NCI-H146 treated with DMSO at 0.1 percent for 48 hours (cell line): ENCODE data around the gene GLI1.

Source experiments
- DNase-seq: peaks from one replicate; lab custom pipeline; 2025; ENCODE audit not compliant: unreplicated experiment; lab: John Stamatoyannopoulos, UW

GLI1 gene

GRCh38 chr12:57460841-57461275 lies 1.3 kb downstream of the GLI1 start:
- DNase-seq: no peak

GRCh38 chr12:57461276-57461916 lies 1.8 kb downstream of the GLI1 start:
- DNase-seq: no peak

DNA sequence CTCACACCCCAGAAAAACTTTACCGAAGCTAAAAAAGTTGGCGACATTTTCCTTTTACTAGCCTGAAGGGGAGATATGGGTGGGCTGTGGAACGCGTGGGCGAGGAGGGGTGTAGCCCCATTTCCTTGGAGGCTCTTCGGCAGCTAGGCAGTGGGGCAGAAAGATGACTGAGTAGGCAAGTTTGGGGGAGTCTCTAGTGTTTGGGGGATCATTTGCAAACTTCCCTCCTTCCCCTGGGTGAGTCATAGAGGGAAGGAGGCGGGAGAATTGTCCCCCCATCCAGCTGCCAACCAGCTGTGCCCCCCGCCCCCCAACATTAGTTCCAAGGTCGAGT lies 2.3 kb downstream of the GLI1 start:
- no peak for DNase-seq

GRCh38 chr12:57462251-57462911 lies 2.8 kb downstream of the GLI1 start:
- DNase-seq: peak; percentile 89

GRCh38 chr12:57462912-57463253 lies 3.3 kb downstream of the GLI1 start:
- DNase-seq: no peak

- DNase-seq: no peak
These were observed 5.0 kb downstream of the GLI1 start for GRCh38 chr12:57464569-57464968.

DNA sequence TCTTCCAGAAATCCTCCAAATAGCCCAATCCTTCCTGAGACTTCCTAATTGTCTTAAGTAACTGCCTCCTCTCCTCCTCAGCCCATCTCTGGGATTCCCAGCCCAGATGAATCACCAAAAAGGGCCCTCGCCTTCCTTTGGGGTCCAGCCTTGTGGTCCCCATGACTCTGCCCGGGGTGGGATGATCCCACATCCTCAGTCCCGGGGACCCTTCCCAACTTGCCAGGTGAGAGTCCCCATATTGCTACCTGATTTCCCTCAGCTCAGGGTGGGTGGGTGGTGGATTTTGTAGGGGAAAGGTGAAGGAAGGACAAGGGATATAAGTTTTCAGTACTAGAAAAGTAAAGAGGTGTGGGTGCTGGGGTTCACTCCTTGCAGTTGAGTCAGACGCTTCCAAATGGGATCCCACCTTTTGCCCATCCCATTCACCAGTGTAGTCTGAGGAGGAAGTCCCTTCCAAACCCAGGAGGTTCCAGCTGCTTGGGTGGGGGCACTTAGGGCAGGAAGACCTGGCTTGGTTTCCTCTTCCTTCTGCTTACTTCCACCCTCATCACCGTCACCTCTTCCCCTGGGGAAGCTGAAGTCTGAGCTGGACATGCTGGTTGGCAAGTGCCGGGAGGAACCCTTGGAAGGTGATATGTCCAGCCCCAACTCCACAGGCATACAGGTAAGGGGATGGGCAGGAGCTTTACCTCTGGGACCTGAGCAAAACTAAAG lies 5.6 kb downstream of the GLI1 start:
- no peak for DNase-seq

DNA sequence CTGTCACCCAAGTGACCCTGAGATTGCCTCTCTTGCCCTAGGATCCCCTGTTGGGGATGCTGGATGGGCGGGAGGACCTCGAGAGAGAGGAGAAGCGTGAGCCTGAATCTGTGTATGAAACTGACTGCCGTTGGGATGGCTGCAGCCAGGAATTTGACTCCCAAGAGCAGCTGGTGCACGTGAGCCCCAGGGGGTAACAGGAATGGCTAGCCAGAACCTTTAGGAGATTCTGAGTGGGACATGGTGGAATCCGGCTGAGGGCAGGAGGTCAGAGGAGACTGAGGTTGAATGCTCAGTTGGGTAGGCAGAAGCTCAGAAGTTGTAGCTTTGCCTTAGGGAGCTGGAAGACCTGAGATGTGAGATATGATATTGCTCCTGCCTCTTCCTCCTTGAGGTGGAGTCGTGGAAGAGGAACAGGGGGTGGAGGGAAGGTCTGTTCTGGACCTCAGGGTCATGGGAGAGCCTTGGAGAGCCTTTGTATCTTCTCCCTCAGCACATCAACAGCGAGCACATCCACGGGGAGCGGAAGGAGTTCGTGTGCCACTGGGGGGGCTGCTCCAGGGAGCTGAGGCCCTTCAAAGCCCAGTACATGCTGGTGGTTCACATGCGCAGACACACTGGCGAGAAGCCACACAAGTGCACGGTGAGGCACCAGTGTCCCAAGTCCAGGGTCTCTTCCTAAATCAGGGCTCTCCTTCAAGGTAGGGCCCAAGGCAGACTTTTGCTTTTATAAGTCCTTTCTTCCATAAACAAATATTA lies 6.3 kb downstream of the GLI1 start:
- DNase-seq: no peak

DNA sequence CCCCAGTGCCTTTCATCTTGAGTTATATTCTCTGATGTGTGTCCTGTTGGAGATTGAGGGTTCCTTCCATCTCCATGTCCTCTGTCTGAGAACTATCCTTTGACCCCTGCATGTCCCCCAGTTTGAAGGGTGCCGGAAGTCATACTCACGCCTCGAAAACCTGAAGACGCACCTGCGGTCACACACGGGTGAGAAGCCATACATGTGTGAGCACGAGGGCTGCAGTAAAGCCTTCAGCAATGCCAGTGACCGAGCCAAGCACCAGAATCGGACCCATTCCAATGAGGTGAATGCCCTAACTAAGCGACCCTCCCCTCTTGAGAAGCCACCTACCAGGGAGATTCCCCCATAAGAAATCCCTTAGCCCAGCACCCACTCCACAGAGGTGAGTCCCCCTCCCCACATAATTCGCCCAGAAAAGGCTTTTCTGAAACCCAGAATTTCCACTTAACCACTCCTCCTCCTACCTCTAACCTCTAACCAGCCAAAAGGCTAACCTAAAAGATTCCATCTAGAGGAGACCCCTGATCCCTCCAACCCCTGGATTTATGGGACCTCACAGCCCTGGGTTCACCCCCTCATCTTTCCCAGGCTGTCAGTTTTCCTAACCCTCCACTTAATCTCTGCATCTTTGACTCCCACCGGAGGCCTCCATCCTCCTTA lies 7.8 kb downstream of the GLI1 start:
- DNase-seq: no peak

GRCh38 chr12:57467915-57468314 lies 8.3 kb downstream of the GLI1 start:
- DNase-seq: no peak

GRCh38 chr12:57469296-57470164 lies 9.9 kb downstream of the GLI1 start:
- DNase-seq: no peak

- DNase-seq: no peak
These were observed 10.8 kb downstream of the GLI1 start for GRCh38 chr12:57470286-57470969.

GRCh38 chr12:57470970-57471656 lies 11.5 kb downstream of the GLI1 start:
- DNase-seq: no peak

DNA sequence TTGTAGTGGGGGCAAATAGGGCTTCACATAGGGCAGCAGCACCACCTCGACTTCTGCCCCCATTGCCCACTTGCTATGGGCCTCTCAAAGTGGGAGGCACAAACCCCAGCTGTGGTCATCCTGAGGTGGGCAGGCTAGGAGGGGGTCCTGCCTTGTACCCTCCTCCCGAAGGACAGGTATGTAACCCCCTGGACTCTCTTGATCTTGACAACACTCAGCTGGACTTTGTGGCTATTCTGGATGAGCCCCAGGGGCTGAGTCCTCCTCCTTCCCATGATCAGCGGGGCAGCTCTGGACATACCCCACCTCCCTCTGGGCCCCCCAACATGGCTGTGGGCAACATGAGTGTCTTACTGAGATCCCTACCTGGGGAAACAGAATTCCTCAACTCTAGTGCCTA lies 12.1 kb downstream of the GLI1 start:
- DNase-seq: no peak

DNA sequence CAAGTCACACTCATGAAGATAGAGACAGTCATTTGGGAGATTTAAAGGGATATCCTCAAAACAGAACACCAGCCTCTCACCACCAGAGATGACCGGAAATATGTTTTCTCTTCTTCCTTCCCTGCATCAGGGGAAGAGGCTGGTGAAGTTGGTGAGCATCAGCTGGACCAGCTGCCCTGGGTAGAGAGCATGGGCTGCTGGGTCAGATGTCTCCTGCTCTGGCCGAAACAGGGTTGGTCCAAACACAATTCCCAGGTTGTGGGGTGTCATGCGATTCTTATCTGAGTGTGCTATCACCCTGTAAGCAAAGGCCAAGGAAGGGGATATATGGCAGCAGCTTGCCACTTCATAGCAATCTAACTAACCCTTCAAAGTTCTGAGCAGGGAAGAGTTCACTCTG lies 12.8 kb downstream of the GLI1 start:
- no peak for DNase-seq

GRCh38 chr12:57473392-57473791 lies 13.8 kb downstream of the GLI1 start:
- DNase-seq: no peak

GRCh38 chr12:57473886-57474285 lies 14.3 kb downstream of the GLI1 start:
- no peak for DNase-seq

GRCh38 chr12:57474430-57474829 lies 14.8 kb downstream of the GLI1 start:
- no peak for DNase-seq

DNA sequence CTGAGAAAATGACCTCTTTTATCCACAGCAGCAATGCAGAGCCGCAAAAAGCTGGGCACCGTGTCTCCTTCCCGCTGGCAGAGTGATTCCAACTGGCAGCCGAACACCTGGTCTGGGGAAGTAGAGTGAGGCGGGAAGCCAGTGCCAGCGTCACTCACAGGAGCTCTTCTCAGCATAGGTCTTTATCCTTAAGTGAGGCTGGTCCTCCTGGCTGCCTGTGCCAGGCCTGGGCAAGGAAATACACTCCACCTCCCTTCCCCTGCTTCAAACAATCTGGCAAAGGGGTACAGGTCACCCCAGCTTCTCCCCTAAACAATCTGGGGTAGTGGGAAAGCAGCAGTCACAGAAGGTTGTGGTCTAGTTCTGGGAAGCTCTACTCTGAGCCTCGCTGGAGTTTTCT lies 15.3 kb downstream of the GLI1 start:
- no peak for DNase-seq
